RWPE2 (cell line): ENCODE data around the gene PLEKHG3.
A peak's percentile ranks its signal among the peaks of the same experiment; 100 is the strongest.

Source experiments
- ATAC-seq: fragments of 200-7000 bp; cut with Tn5 transposase; 3 replicates; pipeline ENCODE4 v1.9.1; 2021; ENCODE audit warnings: low read depth
- DNase-seq: peaks from one replicate; pipeline ENCODE4 v3.0.0-alpha.2; 2020; ENCODE audit warnings: low spot score
- H3K27ac ChIP-seq: fragments of 450-650 bp; 2 replicates; pipeline ENCODE4 v1.5.1; 2017; ENCODE audit warnings: mild to moderate bottlenecking; ENCODE audit not compliant: poor library complexity, severe bottlenecking
- H3K27me3 ChIP-seq: fragments of 250-450 bp; sonication (Bioruptor Pico); 2 replicates; pipeline ENCODE4 v1.5.1; 2021; ENCODE audit warnings: mild to moderate bottlenecking, moderate library complexity; ENCODE audit not compliant: insufficient read depth, poor library complexity, severe bottlenecking
- H3K36me3 ChIP-seq: fragments of 250-450 bp; sonication (Bioruptor Pico); 2 replicates; pipeline ENCODE4 v1.5.1; 2020; ENCODE audit warnings: low read depth, mild to moderate bottlenecking, moderate library complexity
- H3K4me1 ChIP-seq: fragments of 250-450 bp; sonication (Bioruptor Pico); 2 replicates; pipeline ENCODE4 v1.5.1; 2021; ENCODE audit warnings: mild to moderate bottlenecking, moderate library complexity; ENCODE audit not compliant: insufficient read depth, poor library complexity, severe bottlenecking
- H3K4me3 ChIP-seq: fragments of 250-450 bp; sonication (Bioruptor Pico); 2 replicates; pipeline ENCODE4 v1.5.1; 2021; ENCODE audit warnings: mild to moderate bottlenecking, moderate library complexity; ENCODE audit not compliant: severe bottlenecking
- H3K9me3 ChIP-seq: fragments of 250-450 bp; sonication (Bioruptor Pico); 2 replicates; pipeline ENCODE4 v1.5.1; 2021; ENCODE audit warnings: mild to moderate bottlenecking, moderate library complexity; ENCODE audit not compliant: severe bottlenecking
- TF ChIP-seq, protein P1 (sequence below): fragments of 450-650 bp; IDR thresholded peaks from one replicate; pipeline ENCODE4 v1.5.1; 2017; ENCODE audit warnings: mild to moderate bottlenecking, moderate library complexity; ENCODE audit not compliant: poor library complexity, severe bottlenecking

The PLEKHG3 gene

DNA sequence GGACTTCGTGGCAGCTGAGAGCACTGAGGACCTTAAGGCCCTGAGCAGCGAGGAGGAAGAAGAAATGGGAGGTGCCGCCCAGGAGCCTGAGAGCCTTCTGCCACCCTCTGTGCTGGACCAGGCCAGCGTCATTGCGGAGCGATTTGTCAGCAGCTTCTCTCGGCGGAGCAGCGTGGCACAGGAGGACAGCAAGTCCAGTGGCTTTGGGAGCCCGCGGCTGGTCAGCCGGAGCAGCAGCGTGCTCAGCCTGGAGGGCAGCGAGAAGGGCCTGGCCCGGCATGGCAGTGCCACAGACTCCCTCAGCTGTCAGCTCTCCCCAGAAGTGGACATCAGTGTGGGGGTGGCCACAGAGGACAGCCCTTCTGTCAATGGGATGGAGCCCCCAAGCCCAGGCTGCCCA is 37.0 kb downstream of the PLEKHG3 start:
- DNase-seq, result peak; percentile 63
- H3K4me1 ChIP-seq, result no peaks in the 10 kb centered on the region
- H3K4me3 ChIP-seq, result no peak overlapping the region
- TF ChIP-seq, protein P1, sequence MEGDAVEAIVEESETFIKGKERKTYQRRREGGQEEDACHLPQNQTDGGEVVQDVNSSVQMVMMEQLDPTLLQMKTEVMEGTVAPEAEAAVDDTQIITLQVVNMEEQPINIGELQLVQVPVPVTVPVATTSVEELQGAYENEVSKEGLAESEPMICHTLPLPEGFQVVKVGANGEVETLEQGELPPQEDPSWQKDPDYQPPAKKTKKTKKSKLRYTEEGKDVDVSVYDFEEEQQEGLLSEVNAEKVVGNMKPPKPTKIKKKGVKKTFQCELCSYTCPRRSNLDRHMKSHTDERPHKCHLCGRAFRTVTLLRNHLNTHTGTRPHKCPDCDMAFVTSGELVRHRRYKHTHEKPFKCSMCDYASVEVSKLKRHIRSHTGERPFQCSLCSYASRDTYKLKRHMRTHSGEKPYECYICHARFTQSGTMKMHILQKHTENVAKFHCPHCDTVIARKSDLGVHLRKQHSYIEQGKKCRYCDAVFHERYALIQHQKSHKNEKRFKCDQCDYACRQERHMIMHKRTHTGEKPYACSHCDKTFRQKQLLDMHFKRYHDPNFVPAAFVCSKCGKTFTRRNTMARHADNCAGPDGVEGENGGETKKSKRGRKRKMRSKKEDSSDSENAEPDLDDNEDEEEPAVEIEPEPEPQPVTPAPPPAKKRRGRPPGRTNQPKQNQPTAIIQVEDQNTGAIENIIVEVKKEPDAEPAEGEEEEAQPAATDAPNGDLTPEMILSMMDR, result no peak
- ATAC-seq, result no peak
- H3K27ac ChIP-seq, result no peak overlapping the region
- H3K27me3 ChIP-seq, result no peaks in the 10 kb centered on the region
- no peaks in the 10 kb centered on the region for H3K9me3 ChIP-seq
- H3K36me3 ChIP-seq, result peaks cover 100% of the 10 kb centered on the region

DNA sequence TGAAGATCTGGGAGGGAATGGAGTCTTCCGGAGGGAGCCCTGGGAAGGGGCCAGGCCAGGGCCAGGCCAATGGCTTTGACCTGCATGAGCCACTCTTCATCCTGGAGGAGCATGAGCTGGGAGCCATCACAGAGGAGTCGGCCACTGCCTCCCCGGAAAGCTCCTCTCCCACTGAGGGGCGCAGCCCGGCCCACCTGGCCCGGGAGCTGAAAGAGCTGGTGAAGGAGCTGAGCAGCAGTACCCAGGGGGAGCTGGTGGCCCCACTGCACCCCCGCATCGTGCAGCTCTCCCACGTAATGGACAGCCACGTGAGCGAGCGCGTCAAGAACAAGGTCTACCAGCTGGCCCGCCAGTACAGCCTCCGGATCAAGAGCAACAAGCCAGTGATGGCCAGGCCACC is 37.7 kb downstream of the PLEKHG3 start:
- H3K4me3 ChIP-seq, result no peak overlapping the region
- no peak overlapping the region for H3K27ac ChIP-seq
- peak; percentile 64 for DNase-seq
- TF ChIP-seq, protein P1, result no peak
- ATAC-seq, result no peak
- peaks cover 100% of the 10 kb centered on the region for H3K36me3 ChIP-seq
- H3K4me1 ChIP-seq, result no peaks in the 10 kb centered on the region
- H3K9me3 ChIP-seq, result no peaks in the 10 kb centered on the region
- H3K27me3 ChIP-seq, result no peaks in the 10 kb centered on the region

DNA sequence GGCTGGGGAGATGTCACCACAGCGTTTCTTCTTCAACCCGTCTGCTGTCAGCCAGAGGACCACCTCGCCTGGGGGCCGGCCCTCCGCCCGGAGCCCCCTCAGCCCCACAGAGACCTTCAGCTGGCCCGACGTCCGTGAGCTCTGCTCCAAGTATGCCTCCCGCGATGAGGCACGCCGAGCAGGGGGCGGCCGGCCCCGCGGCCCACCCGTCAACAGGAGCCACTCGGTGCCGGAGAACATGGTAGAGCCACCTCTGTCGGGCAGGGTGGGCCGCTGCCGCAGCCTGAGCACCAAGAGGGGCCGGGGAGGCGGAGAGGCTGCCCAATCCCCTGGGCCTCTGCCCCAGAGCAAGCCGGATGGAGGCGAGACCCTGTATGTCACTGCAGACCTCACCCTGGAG is 38.8 kb downstream of the PLEKHG3 start:
- H3K36me3 ChIP-seq, result peaks cover 98% of the 10 kb centered on the region
- no peaks in the 10 kb centered on the region for H3K27me3 ChIP-seq
- H3K4me1 ChIP-seq, result no peaks in the 10 kb centered on the region
- no peak for DNase-seq
- TF ChIP-seq, protein P1, result no peak
- no peak overlapping the region for H3K27ac ChIP-seq
- H3K9me3 ChIP-seq, result no peaks in the 10 kb centered on the region
- H3K4me3 ChIP-seq, result no peak overlapping the region
- no peak for ATAC-seq

DNA sequence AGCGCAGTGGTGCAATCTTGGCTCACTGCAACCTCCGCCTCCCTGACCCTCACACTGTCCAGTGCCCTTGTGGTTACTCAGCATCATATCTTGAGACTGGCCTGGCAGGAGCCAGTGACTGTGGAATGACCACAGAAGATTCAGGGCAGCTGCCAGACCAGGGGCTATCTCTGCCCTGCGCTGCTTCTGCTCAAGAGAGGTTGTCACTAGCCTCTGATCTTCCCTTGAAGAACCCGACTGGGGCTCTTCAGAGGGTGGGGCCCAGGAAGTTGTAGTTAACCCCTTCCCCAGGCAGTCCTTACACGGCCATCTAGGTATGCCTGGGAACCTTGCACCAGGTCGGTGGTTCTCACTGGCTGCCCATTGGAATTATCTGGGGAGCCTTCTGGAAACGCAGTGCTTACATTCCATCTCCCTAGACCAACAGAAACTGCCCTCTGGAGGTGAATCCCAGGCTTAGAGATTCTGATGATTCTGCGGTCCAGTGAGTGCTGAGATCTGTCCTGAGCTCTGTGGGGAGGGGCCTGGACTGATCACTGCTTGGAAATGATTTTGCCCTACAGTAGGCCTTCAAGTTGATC is 41.4 kb downstream of the PLEKHG3 start:
- ATAC-seq (peak; percentile 32), DNase-seq (no peak)
- H3K9me3 ChIP-seq, result no peaks in the 10 kb centered on the region
- H3K27ac ChIP-seq, result peak overlapping the region; percentile 2
- TF ChIP-seq, protein P1, result peak; percentile 39
- H3K27me3 ChIP-seq, result no peaks in the 10 kb centered on the region
- H3K36me3 ChIP-seq, result peaks cover 87% of the 10 kb centered on the region
- no peak overlapping the region for H3K4me3 ChIP-seq
- no peaks in the 10 kb centered on the region for H3K4me1 ChIP-seq
